OCI-LY1 (cell line): ENCODE measurements around the gene AFAP1.

Experiments used
- H2AFZ ChIP-seq: fragments of 200-600 bp; sonication (generic), shearing (Covaris generic); 2 replicates; pipeline ENCODE4 v1.6.0; 2014; ENCODE audit warnings: antibody characterized with exemption, mild to moderate bottlenecking, low read length
- H3F3A ChIP-seq: fragments of 200-600 bp; sonication (generic), shearing (Covaris generic); 2 replicates; pipeline ENCODE4 v1.6.0; 2014; ENCODE audit warnings: mild to moderate bottlenecking, antibody characterized with exemption, low read length, moderate library complexity; ENCODE audit not compliant: insufficient read depth
- H3K27ac ChIP-seq: fragments of 200-600 bp; sonication (generic); 2 replicates; pipeline ENCODE4 v1.5.1; 2014; ENCODE audit warnings: low read length, mixed run types, mild to moderate bottlenecking, low read depth; ENCODE audit not compliant: poor library complexity, severe bottlenecking
- H3K27me3 ChIP-seq: fragments of 200-600 bp; sonication (generic); 2 replicates; pipeline ENCODE4 v1.6.0; 2014; ENCODE audit warnings: antibody characterized with exemption, mild to moderate bottlenecking, low read length, moderate library complexity; ENCODE audit not compliant: insufficient read depth
- H3K36me3 ChIP-seq: fragments of 200-600 bp; sonication (generic); 2 replicates; pipeline ENCODE4 v1.6.1; 2014; ENCODE audit warnings: mild to moderate bottlenecking, antibody characterized with exemption, low read length, moderate library complexity, mixed read lengths; ENCODE audit not compliant: insufficient read depth
- H3K4me1 ChIP-seq: fragments of 200-600 bp; sonication (generic); 2 replicates; pipeline ENCODE4 v1.5.1; 2014; ENCODE audit warnings: mild to moderate bottlenecking, low read length, moderate library complexity; ENCODE audit not compliant: insufficient read depth, severe bottlenecking
- H3K4me2 ChIP-seq: fragments of 200-600 bp; sonication (generic), shearing (Covaris generic); 2 replicates; pipeline ENCODE4 v1.6.1; 2014; ENCODE audit warnings: low read length
- H3K4me3 ChIP-seq: fragments of 200-600 bp; sonication (generic); 2 replicates; pipeline ENCODE4 v1.5.1; 2014; ENCODE audit warnings: low read length, low read depth, mild to moderate bottlenecking, mixed read lengths; ENCODE audit not compliant: poor library complexity, severe bottlenecking
- H3K79me2 ChIP-seq: fragments of 200-600 bp; shearing (Covaris generic); 2 replicates; pipeline ENCODE4 v1.6.1; 2016; ENCODE audit warnings: mixed run types, low read length, mixed read lengths; ENCODE audit not compliant: insufficient read depth
- H3K9ac ChIP-seq: fragments of 200-600 bp; sonication (generic), shearing (Covaris generic); 2 replicates; pipeline ENCODE4 v1.6.1; 2014; ENCODE audit warnings: mild to moderate bottlenecking, low read length, mixed read lengths
- H3K9me2 ChIP-seq: fragments of 200-600 bp; sonication (generic), shearing (Covaris generic); 2 replicates; pipeline ENCODE4 v1.6.1; 2014; ENCODE audit warnings: low read depth, mild to moderate bottlenecking, low read length, mixed read lengths
- H3K9me3 ChIP-seq: fragments of 200-600 bp; shearing (Covaris generic); 2 replicates; pipeline ENCODE4 v1.6.1; 2014; ENCODE audit warnings: low read length, mixed read lengths
- H4K20me1 ChIP-seq: fragments of 200-600 bp; sonication (generic), shearing (Covaris generic); 2 replicates; pipeline ENCODE4 v1.6.0; 2016; ENCODE audit warnings: mild to moderate bottlenecking, low read length; ENCODE audit not compliant: insufficient read depth
- CTCF ChIP-seq: fragments of 200-600 bp; sonication (generic), shearing (Covaris generic); IDR thresholded peaks from 2 replicates; pipeline ENCODE4 v1.5.1; 2017; ENCODE audit warnings: mild to moderate bottlenecking, antibody characterized with exemption, low read length, moderate library complexity, mixed read lengths
- EZH2 ChIP-seq: fragments of 200-600 bp; sonication (generic), shearing (Covaris generic); IDR thresholded peaks from 2 replicates; pipeline ENCODE4 v1.8.0; 2017; ENCODE audit warnings: borderline replicate concordance, mixed run types, mild to moderate bottlenecking, antibody characterized with exemption, low read length, moderate library complexity, mixed read lengths

Gene AFAP1

DNA sequence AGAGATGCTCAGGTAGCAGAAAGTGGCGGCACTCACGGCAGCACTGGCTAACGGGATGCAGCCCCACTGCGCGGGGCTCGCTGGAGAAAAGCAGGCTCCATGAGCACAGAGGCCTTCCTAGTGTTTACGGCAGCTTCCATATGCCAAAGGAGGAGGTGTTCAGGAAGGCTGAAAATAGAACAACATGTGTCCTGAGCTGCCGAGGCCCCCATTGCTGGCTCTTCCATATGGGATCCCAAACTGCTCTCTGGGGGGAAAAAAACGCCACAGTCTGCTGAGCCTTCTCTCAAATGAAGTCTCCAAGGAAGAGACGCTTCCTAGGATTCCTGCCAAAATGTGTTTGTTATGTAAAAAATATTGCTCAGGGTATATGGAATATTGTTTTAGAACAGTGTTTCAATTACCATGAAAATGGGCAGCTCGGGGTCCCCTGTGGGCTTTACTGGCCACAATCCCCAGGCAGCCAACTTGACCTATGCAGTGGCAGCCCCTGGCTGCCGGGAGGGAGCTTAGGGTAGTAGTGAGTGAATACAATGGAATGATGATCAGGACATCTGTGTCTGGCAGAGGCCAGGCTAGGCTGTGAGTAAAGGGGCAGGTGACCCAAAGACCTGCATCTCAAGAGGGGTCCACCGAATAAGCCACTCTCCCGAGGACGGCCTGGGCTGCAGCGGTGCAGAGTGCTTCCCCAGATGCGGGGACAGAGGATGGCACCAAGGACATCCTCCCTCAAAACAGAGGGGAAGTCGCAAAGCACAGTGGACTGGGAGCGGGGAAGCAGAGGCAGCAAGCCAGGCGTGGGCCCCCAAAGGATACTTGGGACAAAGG is 170.1 kb downstream of the AFAP1 start:
- Histone ChIP-seq H3K9me2 (no peaks in the 10 kb centered on the region), H3K4me2 (no peak overlapping the region), H3K4me1 (peaks cover 19% of the 10 kb centered on the region), H3F3A (no peaks in the 10 kb centered on the region), H3K36me3 (no peaks in the 10 kb centered on the region), H3K9ac (no peak overlapping the region), H3K27me3 (no peaks in the 10 kb centered on the region), H3K9me3 (no peaks in the 10 kb centered on the region), H3K27ac (no peak overlapping the region), H2AFZ (no peak overlapping the region), H4K20me1 (no peaks in the 10 kb centered on the region), H3K4me3 (no peak overlapping the region), H3K79me2 (no peaks in the 10 kb centered on the region)
- TF ChIP-seq EZH2 = no peak
- TF ChIP-seq CTCF = no peak

- Histone ChIP-seq H4K20me1 (no peaks in the 10 kb centered on the region), H3K9me2 (no peaks in the 10 kb centered on the region), H3K9me3 (no peaks in the 10 kb centered on the region), H3K9ac (no peak overlapping the region), H3K4me3 (no peak overlapping the region), H3K27me3 (no peaks in the 10 kb centered on the region), H3K79me2 (no peaks in the 10 kb centered on the region), H3K4me2 (no peak overlapping the region), H3K27ac (no peak overlapping the region), H3F3A (no peaks in the 10 kb centered on the region), H2AFZ (no peak overlapping the region), H3K4me1 (peaks cover 19% of the 10 kb centered on the region), H3K36me3 (no peaks in the 10 kb centered on the region)
- TF ChIP-seq EZH2 = no peak
- no peak for TF ChIP-seq CTCF
These were observed 170.9 kb downstream of the AFAP1 start for GRCh38 chr4:7768736-7769135.

DNA sequence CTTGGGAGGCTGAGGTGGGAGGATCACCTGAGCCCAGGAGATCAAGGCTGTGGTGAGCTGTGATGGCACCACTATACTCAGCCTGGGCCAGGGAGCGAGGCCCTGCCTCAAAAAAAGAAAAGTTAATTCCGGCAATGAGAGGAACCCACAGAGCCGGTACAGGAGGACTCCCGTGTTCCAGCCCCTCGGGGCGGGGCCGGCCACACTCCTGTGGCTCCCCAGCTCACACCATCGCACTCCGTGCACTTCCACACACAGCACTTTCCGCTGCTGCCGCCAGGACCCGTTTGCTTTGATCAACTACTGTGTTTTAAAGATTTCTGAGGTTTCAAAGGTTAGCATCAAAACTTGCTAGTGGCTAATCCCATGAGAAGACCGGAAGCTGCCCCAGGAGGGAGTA is 171.7 kb downstream of the AFAP1 start:
- Histone ChIP-seq H3K79me2 (no peaks in the 10 kb centered on the region), H3K27ac (no peak overlapping the region), H3K9me3 (no peaks in the 10 kb centered on the region), H3F3A (no peaks in the 10 kb centered on the region), H2AFZ (no peak overlapping the region), H3K36me3 (no peaks in the 10 kb centered on the region), H3K27me3 (no peaks in the 10 kb centered on the region), H3K9me2 (no peaks in the 10 kb centered on the region), H3K4me2 (no peak overlapping the region), H4K20me1 (no peaks in the 10 kb centered on the region), H3K4me3 (no peak overlapping the region), H3K4me1 (peaks cover 19% of the 10 kb centered on the region), H3K9ac (no peak overlapping the region)
- TF ChIP-seq CTCF = no peak
- TF ChIP-seq EZH2 = no peak
